Activated T-cell treated with anti-CD3 and anti-CD28 coated beads for 48 hours (primary cell): ENCODE measurements around the gene ADH6.
"Not testable (repeated sequence)": the region's sequence is repeated elsewhere in the genome, so short reads cannot be mapped to it uniquely, and the experiment has no call there.

Source experiments
- DNase-seq: peaks from one replicate; pipeline ENCODE4 v3.0.0-alpha.2; 2020; ENCODE audit warnings: low read depth

Gene ADH6

GRCh38 chr4:99190336-99190735, 28.7 kb downstream of the ADH6 start:
- no peak for DNase-seq

GRCh38 chr4:99189900-99190299, 29.1 kb downstream of the ADH6 start:
- DNase-seq = not testable (repeated sequence)

- no peak for DNase-seq
These were observed 33.0 kb downstream of the ADH6 start for GRCh38 chr4:99186029-99186428.

GRCh38 chr4:99185581-99185980, 33.5 kb downstream of the ADH6 start:
- DNase-seq = no peak

- DNase-seq = no peak
These were observed 38.5 kb downstream of the ADH6 start for GRCh38 chr4:99180382-99181070.

GRCh38 chr4:99179626-99180025, 39.4 kb downstream of the ADH6 start:
- DNase-seq = no peak

GRCh38 chr4:99179178-99179577, 39.9 kb downstream of the ADH6 start:
- no peak for DNase-seq

GRCh38 chr4:99166544-99166943, 52.5 kb downstream of the ADH6 start:
- DNase-seq = no peak

- DNase-seq = no peak
These were observed 53.1 kb downstream of the ADH6 start for GRCh38 chr4:99165978-99166377.

- DNase-seq = no peak
These were observed 57.5 kb downstream of the ADH6 start for GRCh38 chr4:99161373-99162099.

GRCh38 chr4:99159699-99160098, 59.3 kb downstream of the ADH6 start:
- DNase-seq = no peak

GRCh38 chr4:99157478-99157935, 61.5 kb downstream of the ADH6 start:
- no peak for DNase-seq

- no peak for DNase-seq
These were observed 62.1 kb downstream of the ADH6 start for GRCh38 chr4:99156992-99157391.

- no peak for DNase-seq
These were observed 64.2 kb downstream of the ADH6 start for GRCh38 chr4:99154658-99155342.
